Glomerular visceral epithelial cell (primary cell): ENCODE results near the gene RIPOR1.
"Not testable (repeated sequence)": the region's sequence is repeated elsewhere in the genome, so short reads cannot be mapped to it uniquely, and the experiment has no call there.

Experiments
- DNase-seq: peaks from one replicate; pipeline ENCODE4 v3.0.0-alpha.2; 2016; ENCODE audit errors: extremely low spot score

RIPOR1 gene, protein sequence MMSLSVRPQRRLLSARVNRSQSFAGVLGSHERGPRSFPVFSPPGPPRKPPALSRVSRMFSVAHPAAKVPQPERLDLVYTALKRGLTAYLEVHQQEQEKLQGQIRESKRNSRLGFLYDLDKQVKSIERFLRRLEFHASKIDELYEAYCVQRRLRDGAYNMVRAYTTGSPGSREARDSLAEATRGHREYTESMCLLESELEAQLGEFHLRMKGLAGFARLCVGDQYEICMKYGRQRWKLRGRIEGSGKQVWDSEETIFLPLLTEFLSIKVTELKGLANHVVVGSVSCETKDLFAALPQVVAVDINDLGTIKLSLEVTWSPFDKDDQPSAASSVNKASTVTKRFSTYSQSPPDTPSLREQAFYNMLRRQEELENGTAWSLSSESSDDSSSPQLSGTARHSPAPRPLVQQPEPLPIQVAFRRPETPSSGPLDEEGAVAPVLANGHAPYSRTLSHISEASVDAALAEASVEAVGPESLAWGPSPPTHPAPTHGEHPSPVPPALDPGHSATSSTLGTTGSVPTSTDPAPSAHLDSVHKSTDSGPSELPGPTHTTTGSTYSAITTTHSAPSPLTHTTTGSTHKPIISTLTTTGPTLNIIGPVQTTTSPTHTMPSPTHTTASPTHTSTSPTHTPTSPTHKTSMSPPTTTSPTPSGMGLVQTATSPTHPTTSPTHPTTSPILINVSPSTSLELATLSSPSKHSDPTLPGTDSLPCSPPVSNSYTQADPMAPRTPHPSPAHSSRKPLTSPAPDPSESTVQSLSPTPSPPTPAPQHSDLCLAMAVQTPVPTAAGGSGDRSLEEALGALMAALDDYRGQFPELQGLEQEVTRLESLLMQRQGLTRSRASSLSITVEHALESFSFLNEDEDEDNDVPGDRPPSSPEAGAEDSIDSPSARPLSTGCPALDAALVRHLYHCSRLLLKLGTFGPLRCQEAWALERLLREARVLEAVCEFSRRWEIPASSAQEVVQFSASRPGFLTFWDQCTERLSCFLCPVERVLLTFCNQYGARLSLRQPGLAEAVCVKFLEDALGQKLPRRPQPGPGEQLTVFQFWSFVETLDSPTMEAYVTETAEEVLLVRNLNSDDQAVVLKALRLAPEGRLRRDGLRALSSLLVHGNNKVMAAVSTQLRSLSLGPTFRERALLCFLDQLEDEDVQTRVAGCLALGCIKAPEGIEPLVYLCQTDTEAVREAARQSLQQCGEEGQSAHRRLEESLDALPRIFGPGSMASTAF

DNA sequence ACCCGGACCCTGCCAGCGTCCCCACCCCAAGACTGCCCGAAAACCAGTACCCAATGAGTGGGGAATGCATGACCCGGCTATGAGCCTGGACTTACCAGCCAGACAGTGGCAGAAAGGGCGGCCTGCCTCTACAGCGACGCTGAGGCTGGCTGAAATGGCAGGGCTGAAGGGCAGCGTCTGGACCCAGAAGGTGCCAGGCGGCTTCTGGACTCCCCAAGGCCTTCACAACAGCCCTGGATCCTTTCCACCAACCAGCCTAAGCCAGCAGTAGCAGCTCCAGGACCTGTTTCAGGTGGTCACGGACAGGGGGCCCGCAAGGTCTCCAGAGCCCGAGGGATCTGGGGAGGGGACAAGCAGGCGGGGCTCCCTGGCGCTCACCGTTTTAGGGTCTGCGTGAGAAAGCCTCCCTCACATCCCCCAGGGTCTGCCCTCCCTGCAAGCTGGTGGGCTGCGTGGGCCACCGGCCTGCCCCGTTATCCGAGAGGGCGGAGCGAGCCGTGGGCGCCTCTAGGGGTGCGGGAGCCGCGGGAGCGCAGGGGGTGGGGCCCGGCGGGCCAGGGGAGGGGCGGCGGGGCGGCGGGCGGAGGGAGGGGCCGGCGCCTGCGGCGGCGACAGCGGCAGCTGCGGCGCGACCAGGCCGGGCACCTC is at the start of gene RIPOR1:
Gene RIPOR1 (plus strand): TSS at position 608 of the 648 bp plus-strand sequence. CDS start 9,618 bp downstream, outside the sequence.
- DNase-seq: peak; percentile 52

GRCh38 chr16:67480833-67481560 is 47.6 kb upstream of the RIPOR1 start, which contains the start of gene ATP6V0D1:
ATP6V0D1 (minus strand) TSS chr16:67481157; CDS start chr16:67481086, 71 bp downstream.
- DNase-seq: peak; percentile 97

DNA sequence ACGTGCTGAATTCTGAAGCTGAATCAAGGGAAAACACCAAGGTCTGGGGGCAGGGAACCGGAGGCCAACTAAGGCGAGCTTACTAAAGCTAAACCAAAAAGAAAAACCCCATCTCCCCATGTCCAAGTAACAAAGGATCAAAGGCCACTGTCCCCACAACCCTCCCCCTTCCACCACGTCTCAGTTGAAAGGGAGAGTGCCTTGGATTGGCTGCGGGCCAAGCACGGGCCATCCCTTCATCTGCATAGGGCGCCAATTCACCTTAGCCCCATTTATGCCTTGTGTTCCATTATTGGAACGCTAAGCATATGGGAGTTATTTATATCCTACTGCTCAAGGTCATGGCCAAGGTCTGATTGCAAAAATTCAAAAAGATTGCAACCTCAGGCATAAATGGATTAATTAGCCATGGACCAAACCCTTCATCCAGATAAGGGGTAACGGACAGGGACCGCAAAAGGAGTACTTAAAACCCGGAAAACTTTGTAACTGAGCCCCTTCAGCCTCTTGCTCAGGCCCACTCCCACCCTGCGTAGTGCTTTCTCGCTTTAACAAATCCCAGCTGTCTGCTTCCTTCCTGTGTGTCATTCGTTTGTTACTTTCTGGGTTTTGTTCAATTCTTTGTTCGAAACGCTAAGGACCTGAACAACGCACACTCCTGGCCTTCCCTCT is 46.9 kb upstream of the RIPOR1 start:
- DNase-seq: peak; percentile 20

GRCh38 chr16:67482233-67482924 is 46.2 kb upstream of the RIPOR1 start:
- no peak for DNase-seq

DNA sequence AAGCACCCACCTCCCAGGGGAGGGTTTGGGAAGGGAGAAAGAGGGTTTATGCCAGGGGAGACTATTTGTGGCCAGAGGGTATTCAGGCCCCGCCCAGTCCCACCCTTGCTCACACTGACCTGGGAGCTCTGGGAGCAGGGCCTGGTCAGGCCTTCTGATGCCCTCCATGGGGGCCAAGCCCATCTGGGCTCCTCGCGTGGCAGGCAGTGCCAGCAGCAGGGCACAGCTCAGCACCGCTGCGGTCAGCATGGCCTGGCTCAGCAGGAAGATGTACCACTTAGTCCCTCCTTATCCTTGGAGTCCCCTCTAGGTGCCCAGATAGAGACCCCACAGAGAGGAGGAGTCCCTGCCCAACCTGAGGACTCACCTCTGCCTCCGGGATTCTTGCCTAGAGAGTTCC is 45.5 kb upstream of the RIPOR1 start, which contains the start of gene AGRP:
Gene AGRP (minus strand): TSS at position 398 of the 400 bp plus-strand sequence. CDS start 149 bp downstream, at position 249.
- DNase-seq: no peak

DNA sequence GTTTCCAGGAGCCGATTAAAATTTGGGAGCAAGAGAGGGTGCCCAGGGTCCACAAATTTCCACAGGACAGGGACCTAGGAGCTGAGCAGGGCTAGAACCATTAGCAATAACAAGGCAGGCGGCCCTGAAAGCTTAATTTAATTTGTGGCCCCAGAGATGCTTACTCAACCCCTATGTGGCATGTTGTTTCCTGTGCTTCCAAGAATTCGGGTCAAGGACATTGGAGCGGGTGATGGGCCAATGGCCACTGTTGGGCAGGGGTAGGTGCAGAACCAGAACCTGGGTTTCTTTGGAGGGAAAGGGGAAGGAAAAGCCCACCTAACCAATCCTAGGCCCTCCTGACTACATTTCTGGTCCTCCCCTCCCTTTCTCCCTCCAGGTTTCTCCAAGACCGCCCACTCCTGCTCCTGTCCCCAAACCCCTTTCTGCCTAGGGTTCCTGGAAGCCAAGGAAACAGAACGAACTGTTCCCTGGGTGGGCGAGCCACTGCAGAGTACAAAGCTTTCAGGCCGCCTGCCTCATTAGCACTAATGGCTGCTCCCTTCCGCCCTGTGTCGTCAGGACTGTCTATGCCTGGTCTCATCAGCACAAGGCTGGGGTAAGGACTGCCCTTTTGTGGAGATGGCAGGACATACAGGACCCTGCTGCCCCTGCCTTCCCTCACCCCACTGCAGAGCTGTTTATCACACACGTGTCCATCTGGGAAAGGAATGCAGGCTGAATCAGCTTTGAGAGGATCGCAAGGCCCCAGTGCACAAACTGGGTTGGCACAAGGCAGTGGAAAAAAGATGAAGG is 44.7 kb upstream of the RIPOR1 start:
- DNase-seq: no peak

DNA sequence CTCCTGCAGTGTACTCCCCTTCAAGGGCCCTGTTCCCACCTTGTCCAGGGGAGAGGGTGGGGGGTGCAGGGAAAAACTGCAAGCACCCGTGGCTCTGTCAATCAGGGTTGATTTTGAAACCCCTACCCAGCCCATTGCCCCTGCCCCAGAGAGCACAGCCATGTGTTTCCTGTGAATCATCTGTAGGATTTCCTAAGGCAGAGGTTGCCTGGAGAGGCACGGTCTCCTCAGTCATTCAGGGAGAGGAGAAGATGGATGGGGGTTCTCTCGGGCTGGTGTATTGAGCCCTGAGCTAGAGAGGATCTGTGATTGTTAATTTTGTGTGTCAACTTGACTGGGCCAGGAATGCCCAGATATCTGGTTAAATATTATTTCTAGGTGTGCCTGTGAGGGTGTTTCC is 41.8 kb upstream of the RIPOR1 start:
- DNase-seq: no peak

DNA sequence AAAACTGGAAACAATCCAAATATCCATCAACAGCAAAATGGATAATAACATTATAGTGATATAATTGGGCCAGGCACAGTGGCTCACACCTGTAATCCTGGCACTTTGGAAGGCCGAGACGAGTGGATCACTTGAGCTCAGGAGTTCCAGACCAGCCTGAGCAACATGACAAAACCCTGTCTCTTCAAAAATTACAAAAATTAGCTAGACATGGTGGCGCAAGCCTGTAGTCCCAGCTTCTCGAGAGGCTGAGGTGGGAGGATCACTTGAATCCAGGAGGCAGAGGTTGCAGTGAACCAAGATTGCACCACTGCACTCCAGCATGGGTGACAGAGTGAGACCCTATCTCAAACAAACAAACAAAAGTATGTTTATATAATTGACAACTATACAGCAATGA is 41.1 kb upstream of the RIPOR1 start:
- not testable (repeated sequence) for DNase-seq

- no peak for DNase-seq
Observed at GRCh38 chr16:67489401-67490083, 39.1 kb upstream of the RIPOR1 start.

- DNase-seq: no peak
Observed at GRCh38 chr16:67490335-67491096, 38.1 kb upstream of the RIPOR1 start.

DNA sequence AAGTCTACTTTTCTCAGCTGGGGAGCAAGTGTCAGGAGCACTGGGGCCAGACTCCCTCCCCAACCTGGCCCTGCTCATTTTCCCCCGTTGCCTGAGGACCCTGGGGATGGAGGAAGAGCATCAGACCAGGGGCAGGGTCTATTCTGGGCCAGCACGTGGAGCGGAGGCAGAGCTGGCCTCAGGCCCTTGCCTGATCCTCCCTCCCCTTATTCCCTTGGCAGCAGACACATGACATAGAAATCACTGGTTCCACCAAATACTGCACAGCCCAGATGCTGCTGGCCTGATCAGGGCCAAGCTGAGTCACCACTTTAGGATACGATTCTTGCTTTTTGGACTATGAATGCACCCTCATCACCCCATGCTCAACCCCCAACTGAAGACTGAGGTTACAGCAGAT is 29.5 kb upstream of the RIPOR1 start:
- no peak for DNase-seq

DNA sequence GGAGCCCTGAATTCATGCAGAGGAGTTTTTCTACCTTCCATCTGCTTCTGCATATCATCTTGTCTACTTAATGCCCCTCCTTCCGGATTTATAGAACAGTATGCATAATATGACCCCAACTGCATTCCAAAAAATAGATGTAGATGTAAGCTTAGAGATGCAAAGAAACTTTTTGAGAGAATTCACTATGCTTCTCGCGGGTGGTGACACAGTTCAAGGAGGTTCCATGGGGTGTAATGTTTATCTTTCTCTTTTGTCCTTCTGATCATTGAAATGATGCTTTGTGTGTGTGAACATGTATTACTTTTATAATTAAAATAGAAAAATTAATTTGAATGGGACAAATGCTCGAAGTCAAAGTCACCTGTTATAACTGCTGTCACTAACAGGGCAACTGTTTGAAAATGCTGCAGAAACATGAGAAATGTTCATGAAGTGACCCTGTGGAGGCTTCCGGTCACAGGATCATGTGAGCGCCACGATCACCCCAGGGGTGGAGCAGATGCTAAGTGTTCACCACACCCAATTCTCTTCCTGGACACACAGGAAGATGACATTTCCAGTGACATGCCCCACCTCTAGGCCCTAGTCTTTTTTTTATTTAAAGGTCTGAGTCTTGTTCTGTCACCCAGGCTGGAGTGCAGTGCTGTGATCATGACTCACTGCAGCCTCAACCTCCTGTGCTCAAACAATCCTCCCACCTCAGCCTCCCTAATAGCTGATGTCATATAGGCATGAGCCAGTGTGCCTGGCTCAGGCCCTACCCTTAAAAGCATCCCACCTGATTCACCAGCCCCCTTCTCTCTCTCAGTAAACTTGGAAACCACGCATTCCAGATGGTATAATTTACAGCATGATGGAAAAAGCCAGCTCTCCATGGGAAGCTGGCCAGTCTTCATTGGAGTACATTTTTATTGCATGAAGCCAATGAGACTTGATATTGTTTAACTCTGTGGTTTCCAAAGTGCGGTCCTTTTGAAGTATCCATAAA is 24.3 kb upstream of the RIPOR1 start:
- peak; percentile 9 for DNase-seq

- DNase-seq: no peak
Observed at GRCh38 chr16:67506468-67506867, 22.2 kb upstream of the RIPOR1 start.

DNA sequence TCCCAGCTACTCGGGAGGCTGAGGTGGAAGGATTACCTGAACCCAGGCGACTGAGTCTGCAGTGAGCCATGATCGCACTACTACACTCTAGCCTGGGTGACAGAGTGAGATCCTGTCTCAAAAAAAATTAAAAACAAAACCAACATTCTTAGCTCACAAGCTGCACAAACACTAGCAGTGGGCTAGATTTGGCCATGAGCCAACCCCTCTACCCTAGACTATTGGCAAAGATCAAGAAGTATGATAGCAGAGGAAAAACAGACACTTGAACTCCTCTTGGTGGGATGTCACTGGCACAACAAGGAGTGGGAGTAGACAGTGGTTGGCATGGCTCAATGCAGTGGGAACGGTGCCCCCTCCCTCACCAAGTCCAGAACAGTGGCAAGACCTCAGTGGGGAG is 19.6 kb upstream of the RIPOR1 start:
- DNase-seq: no peak

GRCh38 chr16:67513892-67514291 is 14.7 kb upstream of the RIPOR1 start:
- DNase-seq: not testable (repeated sequence)

GRCh38 chr16:67514382-67514828 is 14.2 kb upstream of the RIPOR1 start:
- peak; percentile 76 for DNase-seq
